Gastroesophageal sphincter (tissue), 3 donors: ENCODE results near the gene TMED1.

Experiments
- CTCF ChIP-seq, 4 experiments: fragments of 200-600 bp in 2 of 4; fragments of 450-650 bp in 2 of 4; sonication (generic) in 1 of 4; IDR thresholded peaks; one replicate each; pipeline ENCODE4 v1.5.1; 2017 to 2019; ENCODE audit warnings: antibody characterized with exemption in 4 of 4, mild to moderate bottlenecking in 2 of 4, moderate library complexity in 2 of 4
- EP300 ChIP-seq: sonication (generic); formaldehyde crosslinking; IDR thresholded peaks from one replicate; pipeline ENCODE4 v1.6.1; 2017; ENCODE audit warnings: antibody characterized with exemption, mild to moderate bottlenecking
- POLR2A ChIP-seq, 2 donors: fragments of 450-650 bp; IDR thresholded peaks; one replicate each; pipeline ENCODE4 v1.6.1; 2017; ENCODE audit warnings: antibody characterized with exemption in 2 of 2, mild to moderate bottlenecking in 2 of 2, moderate library complexity in 1 of 2
- POLR2AphosphoS5 ChIP-seq: sonication (generic); formaldehyde crosslinking; IDR thresholded peaks from one replicate; pipeline ENCODE4 v1.6.1; 2017; ENCODE audit warnings: antibody characterized with exemption

GRCh38 chr19:10828981-10829821 lies 6.8 kb downstream of the TMED1 start:
- no peak for TF ChIP-seq POLR2A (IDR thresholded peaks at IDR 0.05)
- TF ChIP-seq CTCF (IDR thresholded peaks at IDR 0.05): no peak
- no peak for TF ChIP-seq EP300
- TF ChIP-seq POLR2AphosphoS5: no peak
